ENCODE results near the gene LRRIQ1.

The LRRIQ1 gene

GRCh38 chr12:85006206-85006605 lies 29.9 kb upstream of the LRRIQ1 start:
- POLR2A ChIA-PET, result no interaction called here
- CTCF ChIA-PET, result no interaction called here
- Histone ChIP-seq H3K9me3 (ENCODE audit: control insufficient read depth, insufficient read depth, low read depth, low read length) (no peaks in the 10 kb centered on the region), H3K27ac (ENCODE audit: extremely low read depth, low read depth, low read length) (no peak overlapping the region), H3K4me3 (ENCODE audit: low read depth, low read length) (no peak overlapping the region), H3K4me1 (ENCODE audit: control insufficient read depth, insufficient read depth, low read length) (no peaks in the 10 kb centered on the region), H3K36me3 (ENCODE audit: control insufficient read depth in 2 of 2, insufficient read depth in 1 of 2, low read length in 2 of 2) (no peaks in the 10 kb centered on the region)
- no peak for TF ChIP-seq RBAK (tag by site-specific recombination; IDR thresholded peaks at IDR 0.05)
- TF ChIP-seq TRIM28 (IDR thresholded peaks at IDR 0.05; ENCODE audit: borderline replicate concordance, low read length), result no peak
- TF ChIP-seq ZXDB (tag by site-specific recombination; IDR thresholded peaks at IDR 0.05), result no peak
- TF ChIP-seq ZNF239 (tag by site-specific recombination; IDR thresholded peaks at IDR 0.05), result no peak

GRCh38 chr12:85007836-85008235 lies 28.3 kb upstream of the LRRIQ1 start:
- TF ChIP-seq HOXC10 (CRISPR knock-in tag; IDR thresholded peaks at IDR 0.05) (no peak), ZNF211 (tag by site-specific recombination; IDR thresholded peaks at IDR 0.05; ENCODE audit: low read depth) (no peak), ZBTB1 (tag by site-specific recombination; IDR thresholded peaks at IDR 0.05) (no peak)
- Histone ChIP-seq H3K27ac (ENCODE audit: extremely low read depth, low read depth, low read length) (no peak overlapping the region), H3K36me3 (ENCODE audit: control insufficient read depth in 2 of 2, insufficient read depth in 1 of 2, low read length in 2 of 2) (no peaks in the 10 kb centered on the region), H3K4me1 (ENCODE audit: control insufficient read depth, insufficient read depth, low read length) (no peaks in the 10 kb centered on the region), H3K9me3 (ENCODE audit: control insufficient read depth, insufficient read depth, low read depth, low read length) (no peaks in the 10 kb centered on the region), H3K4me3 (ENCODE audit: low read depth, low read length) (no peak overlapping the region)
- CTCF ChIA-PET, result interaction anchor here (0.7 kb wide), 1 partner anchor 557 kb away, joined by 3 read pairs; no protein-coding TSS in a partner anchor
- POLR2A ChIA-PET, result no interaction called here

- no peak overlapping the region for H3K27ac ChIP-seq (ENCODE audit: extremely low read depth, low read depth, low read length)
- no peaks in the 10 kb centered on the region for H3K36me3 ChIP-seq (ENCODE audit: control insufficient read depth in 2 of 2, insufficient read depth in 1 of 2, low read length in 2 of 2)
- TF ChIP-seq GLIS2 (tag by site-specific recombination; IDR thresholded peaks at IDR 0.05), result no peak
- no peak for TF ChIP-seq ZNF121 (tag by site-specific recombination; IDR thresholded peaks at IDR 0.05)
- H3K4me1 ChIP-seq (ENCODE audit: control insufficient read depth, insufficient read depth, low read length), result no peaks in the 10 kb centered on the region
- H3K9me3 ChIP-seq (ENCODE audit: control insufficient read depth, insufficient read depth, low read depth, low read length), result no peaks in the 10 kb centered on the region
- no peak overlapping the region for H3K4me3 ChIP-seq (ENCODE audit: low read depth, low read length)
- ChIA-PET POLR2A (no interaction called here), CTCF (interaction anchor here (1.2 kb wide), 1 partner anchor 13 kb away, joined by 4 read pairs; no protein-coding TSS in a partner anchor)
Measured at GRCh38 chr12:85016413-85016812, 19.7 kb upstream of the LRRIQ1 start.

GRCh38 chr12:85017133-85017532 lies 19.0 kb upstream of the LRRIQ1 start:
- no peak for TF ChIP-seq TRIM28 (IDR thresholded peaks at IDR 0.05; ENCODE audit: borderline replicate concordance, low read length)
- TF ChIP-seq ZNF211 (tag by site-specific recombination; IDR thresholded peaks at IDR 0.05; ENCODE audit: low read depth), result no peak
- no peak for TF ChIP-seq ZNF658 (tag by site-specific recombination; IDR thresholded peaks at IDR 0.05)
- TF ChIP-seq ZBTB17 (tag by site-specific recombination; IDR thresholded peaks at IDR 0.05), result no peak
- no peak for TF ChIP-seq ZFP37 (tag by site-specific recombination; IDR thresholded peaks at IDR 0.05)
- no peak for TF ChIP-seq ZNF221 (tag by site-specific recombination; IDR thresholded peaks at IDR 0.05; ENCODE audit: borderline replicate concordance)
- TF ChIP-seq PRDM2 (tag by site-specific recombination; IDR thresholded peaks at IDR 0.05; ENCODE audit: borderline replicate concordance), result no peak
- TF ChIP-seq PRDM10 (tag by site-specific recombination; IDR thresholded peaks at IDR 0.05), result no peak
- TF ChIP-seq OSR2 (tag by site-specific recombination; IDR thresholded peaks at IDR 0.05), result no peak
- CTCF ChIA-PET, result interaction anchor here (1.2 kb wide), 1 partner anchor 12 kb away, joined by 4 read pairs; no protein-coding TSS in a partner anchor
- no peaks in the 10 kb centered on the region for H3K4me1 ChIP-seq (ENCODE audit: control insufficient read depth, insufficient read depth, low read length)
- no peak overlapping the region for H3K27ac ChIP-seq (ENCODE audit: extremely low read depth, low read depth, low read length)
- no peak overlapping the region for H3K4me3 ChIP-seq (ENCODE audit: low read depth, low read length)
- no peaks in the 10 kb centered on the region for H3K36me3 ChIP-seq (ENCODE audit: control insufficient read depth in 2 of 2, insufficient read depth in 1 of 2, low read length in 2 of 2)
- no peaks in the 10 kb centered on the region for H3K9me3 ChIP-seq (ENCODE audit: control insufficient read depth, insufficient read depth, low read depth, low read length)
- POLR2A ChIA-PET, result no interaction called here
